ENCODE measurements around the gene C16orf96. TPM values are rescaled to one million over a fixed set of nuclear protein-coding genes. Genes with fewer than 3 reads are reported as not detected.

C16orf96 gene
- polyA plus RNA-seq, 2 of the 4 experiments (the other 2 are of a cell fraction), result 0.01 to 0.03 TPM

- peak overlapping the region; percentile 97 for H3K4me2 ChIP-seq
- POLR2A ChIA-PET, result no interaction called here
- peaks cover 11% of the 10 kb centered on the region for H3K4me1 ChIP-seq
- H3K4me3 ChIP-seq, result peak overlapping the region; percentile 94
- CTCF ChIA-PET, result interaction anchor here (0.8 to 2.3 kb wide), 4 partner anchors 9 to 330 kb away, joined by 3 to 13 read pairs (median 4); no protein-coding TSS in a partner anchor
- ATAC-seq (no peak), FAIRE-seq (no peak), DNase-seq (ENCODE audit: low read depth in 1 of 2, low spot score in 1 of 2) (no peak)
- TF ChIP-seq HOXA7 (CRISPR knock-in tag; IDR thresholded peaks at IDR 0.05) (no peak), KDM1A (IDR thresholded peaks at IDR 0.05; ENCODE audit: low read depth) (0 out of 2 replicates have a peak, but pooled peaks have one; percentile 26), CBX8 (IDR thresholded peaks at IDR 0.05) (no peak)
- H3K27ac ChIP-seq, result peak overlapping the region; percentile 94 to 97; a peak in 5 of 6 replicates
- WGBS (ENCODE audit: missing lambda C conversion rate), result 69% methylated on average over 6 of the region's 6 CpGs
- H3K9me3 ChIP-seq, result peaks cover 7% of the 10 kb centered on the region; the same call in 2 of the 3 replicates
Measured at GRCh38 chr16:4626396-4626795, 70.3 kb downstream of the C16orf96 start.

- CTCF ChIA-PET, result interaction anchor here (0.6 to 2.3 kb wide), 3 partner anchors 11 to 49 kb away, joined by 3 to 13 read pairs (median 5); no protein-coding TSS in a partner anchor
- DNase-seq (ENCODE audit: low read depth in 1 of 2, low spot score in 1 of 2), result no peak
- no peak overlapping the region for H3K27ac ChIP-seq
- ATAC-seq, result no peak
- H3K4me2 ChIP-seq, result no peak overlapping the region
- FAIRE-seq, result no peak
- peaks cover 10% of the 10 kb centered on the region; the same call in 2 of the 3 replicates for H3K9me3 ChIP-seq
- H3K4me3 ChIP-seq, result no peak overlapping the region
- POLR2A ChIA-PET, result no interaction called here
- WGBS (ENCODE audit: missing lambda C conversion rate), result 93% methylated on average over 9 of the region's 9 CpGs
- TF ChIP-seq ELK1 (IDR thresholded peaks at IDR 0.05; ENCODE audit: low read depth, low read length), result no peak
- no peak for TF ChIP-seq ESRRA (IDR thresholded peaks at IDR 0.05; ENCODE audit: borderline replicate concordance, low read length)
- no peak for TF ChIP-seq ATOH8 (CRISPR knock-in tag; IDR thresholded peaks at IDR 0.05; ENCODE audit: low read depth)
- TF ChIP-seq HEYL (CRISPR knock-in tag; IDR thresholded peaks at IDR 0.05), result no peak
- no peak for TF ChIP-seq HOXB5 (CRISPR knock-in tag; IDR thresholded peaks at IDR 0.05)
- no peak for TF ChIP-seq BCL3 (IDR thresholded peaks at IDR 0.05)
- TF ChIP-seq FOSB (CRISPR knock-in tag; IDR thresholded peaks at IDR 0.05), result no peak
- TF ChIP-seq NFE2L2 (conservative IDR thresholded peaks at IDR 0.05; ENCODE audit: low read length), result no peak
- TF ChIP-seq E2F6 (IDR thresholded peaks at IDR 0.05; ENCODE audit: borderline replicate concordance, low read depth), result no peak
- H3K4me1 ChIP-seq, result peaks cover 11% of the 10 kb centered on the region
Measured at GRCh38 chr16:4628283-4628682, 72.1 kb downstream of the C16orf96 start.

GRCh38 chr16:4631444-4631843 lies 75.3 kb downstream of the C16orf96 start:
- no peak overlapping the region for H3K4me2 ChIP-seq
- CTCF ChIA-PET, result interaction anchor here (5.1 kb wide), 1 partner anchor 7 kb away, joined by 35 read pairs; the partner anchor contains the start of gene MGRN1
- no peak for TF ChIP-seq ZNF302 (CRISPR knock-in tag; IDR thresholded peaks at IDR 0.05)
- no peak for TF ChIP-seq SMC3 (IDR thresholded peaks at IDR 0.05)
- no peak for TF ChIP-seq CTCF (IDR thresholded peaks at IDR 0.05)
- TF ChIP-seq ELK1 (IDR thresholded peaks at IDR 0.05; ENCODE audit: low read depth, low read length), result no peak
- TF ChIP-seq RAD21 (conservative IDR thresholded peaks at IDR 0.05 in 1 of 2, IDR thresholded peaks at IDR 0.05 in 1 of 2), result no peak
- H3K4me3 ChIP-seq, result no peak overlapping the region
- peaks cover 10% of the 10 kb centered on the region; the same call in 2 of the 3 replicates for H3K9me3 ChIP-seq
- peaks cover 3% of the 10 kb centered on the region; the same call in 2 of the 3 replicates for H3K4me1 ChIP-seq
- POLR2A ChIA-PET, result no interaction called here
- ATAC-seq (no peak), DNase-seq (ENCODE audit: low read depth in 1 of 2, low spot score in 1 of 2) (no peak), FAIRE-seq (no peak)
- no peak overlapping the region for H3K27ac ChIP-seq
- WGBS (ENCODE audit: missing lambda C conversion rate), result 96% methylated on average over 1 of the region's 1 CpG

Measured in A549 (cell line).